IPS DF 6.9 (cell line): ENCODE measurements around the gene RCAN1.

ENCODE experiments used
- DNase-seq: peaks from one replicate; pipeline ENCODE4 v3.0.0-alpha.2; 2013; ENCODE audit warnings: low read depth, low spot score
- H3K27ac ChIP-seq: one replicate; pipeline ENCODE4 v1.5.1; 2013; ENCODE audit warnings: low read length, control low read depth
- H3K27me3 ChIP-seq: 2 replicates; pipeline ENCODE4 v1.6.1; 2013; ENCODE audit warnings: mild to moderate bottlenecking, low read length; ENCODE audit not compliant: control insufficient read depth, insufficient read depth
- H3K36me3 ChIP-seq: 2 replicates; pipeline ENCODE4 v1.6.1; 2013; ENCODE audit warnings: low read length; ENCODE audit not compliant: control insufficient read depth, insufficient read depth
- H3K4me1 ChIP-seq: 2 replicates; pipeline ENCODE4 v1.6.1; 2013; ENCODE audit warnings: low read length; ENCODE audit not compliant: control insufficient read depth, insufficient read depth
- H3K4me3 ChIP-seq: 2 replicates; pipeline ENCODE4 v1.5.1; 2013; ENCODE audit warnings: mild to moderate bottlenecking, low read length
- H3K9me3 ChIP-seq: 2 replicates; pipeline ENCODE4 v1.6.1; 2013; ENCODE audit warnings: low read length, inconsistent platforms; ENCODE audit not compliant: control insufficient read depth, insufficient read depth
- WGBS: extraction: QIAGEN DNeasy Blood & Tissue Kit; methylation state at CpG from one replicate; pipeline ENCODE4 v1.1.7; 2013; ENCODE audit warnings: mixed read lengths, missing lambda C conversion rate; ENCODE audit not compliant: insufficient read length, insufficient coverage; 5-methylcytosine and 5-hydroxymethylcytosine counted together

Gene RCAN1

DNA sequence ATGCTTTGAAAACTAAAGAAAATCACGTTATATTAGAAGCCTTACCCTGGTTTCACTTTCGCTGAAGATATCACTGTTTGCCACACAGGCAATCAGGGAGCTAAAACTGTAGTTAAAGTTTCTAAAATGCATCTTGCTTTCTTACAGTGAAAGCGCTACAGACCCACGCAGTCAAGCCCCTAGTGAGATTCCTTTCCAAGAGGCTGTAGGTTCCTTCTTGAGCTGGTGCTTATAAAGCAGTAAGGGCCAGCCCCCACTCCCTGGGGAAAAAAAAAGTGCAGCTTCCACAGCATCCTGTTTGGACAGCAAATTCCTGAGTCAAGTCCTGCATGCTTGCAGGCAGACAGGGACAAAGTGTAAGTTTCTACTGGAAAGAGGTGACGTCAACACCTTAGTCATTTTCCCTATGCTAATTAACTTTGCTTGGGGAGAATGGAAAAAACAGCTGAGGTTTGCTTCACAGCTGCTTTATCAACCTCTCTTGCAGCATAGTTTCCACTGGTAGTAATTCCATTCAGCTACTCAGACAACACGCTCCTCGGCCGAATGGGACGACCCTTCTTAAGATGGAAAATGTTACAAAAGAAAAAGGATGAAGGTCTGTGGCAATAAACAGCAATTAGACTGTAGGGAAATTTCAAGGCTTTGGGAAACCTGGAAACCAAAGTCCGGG is 88.2 kb downstream of the RCAN1 start:
- Histone ChIP-seq H3K27ac (no peak overlapping the region), H3K4me3 (no peak overlapping the region), H3K4me1 (peaks cover 3% of the 10 kb centered on the region)

DNA sequence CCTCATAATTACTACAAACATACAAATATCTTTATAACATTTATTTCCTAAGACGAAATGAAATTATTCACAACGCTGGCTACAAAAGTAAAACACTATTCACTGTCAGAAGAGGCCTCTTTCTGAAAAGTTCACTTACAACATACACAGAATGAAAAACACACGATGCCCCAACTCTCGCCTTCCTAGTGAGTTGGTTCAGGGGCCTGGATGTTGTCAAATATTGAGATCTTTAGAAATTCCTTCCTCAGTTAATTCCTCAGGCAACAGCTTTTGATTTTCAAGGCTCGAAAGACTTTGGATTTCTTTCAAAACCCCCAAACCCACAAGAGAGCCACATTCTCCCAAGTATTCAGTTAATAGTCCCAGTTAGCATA is 88.7 kb downstream of the RCAN1 start:
- Histone ChIP-seq H3K4me3 (no peak overlapping the region), H3K4me1 (peaks cover 2% of the 10 kb centered on the region), H3K36me3 (no peaks in the 10 kb centered on the region), H3K9me3 (no peaks in the 10 kb centered on the region), H3K27me3 (no peaks in the 10 kb centered on the region), H3K27ac (no peak overlapping the region)
- DNase-seq = no peak
- WGBS = 100% methylated on average over 2 of the region's 5 CpGs

More for the DNA sequence above, 88.2 kb downstream of the RCAN1 start:
- no peak for DNase-seq
- WGBS = no CpG with 5 or more reads among the region's 10 CpGs
- Histone ChIP-seq H3K27me3 (no peaks in the 10 kb centered on the region), H3K36me3 (no peaks in the 10 kb centered on the region), H3K9me3 (no peaks in the 10 kb centered on the region)

DNA sequence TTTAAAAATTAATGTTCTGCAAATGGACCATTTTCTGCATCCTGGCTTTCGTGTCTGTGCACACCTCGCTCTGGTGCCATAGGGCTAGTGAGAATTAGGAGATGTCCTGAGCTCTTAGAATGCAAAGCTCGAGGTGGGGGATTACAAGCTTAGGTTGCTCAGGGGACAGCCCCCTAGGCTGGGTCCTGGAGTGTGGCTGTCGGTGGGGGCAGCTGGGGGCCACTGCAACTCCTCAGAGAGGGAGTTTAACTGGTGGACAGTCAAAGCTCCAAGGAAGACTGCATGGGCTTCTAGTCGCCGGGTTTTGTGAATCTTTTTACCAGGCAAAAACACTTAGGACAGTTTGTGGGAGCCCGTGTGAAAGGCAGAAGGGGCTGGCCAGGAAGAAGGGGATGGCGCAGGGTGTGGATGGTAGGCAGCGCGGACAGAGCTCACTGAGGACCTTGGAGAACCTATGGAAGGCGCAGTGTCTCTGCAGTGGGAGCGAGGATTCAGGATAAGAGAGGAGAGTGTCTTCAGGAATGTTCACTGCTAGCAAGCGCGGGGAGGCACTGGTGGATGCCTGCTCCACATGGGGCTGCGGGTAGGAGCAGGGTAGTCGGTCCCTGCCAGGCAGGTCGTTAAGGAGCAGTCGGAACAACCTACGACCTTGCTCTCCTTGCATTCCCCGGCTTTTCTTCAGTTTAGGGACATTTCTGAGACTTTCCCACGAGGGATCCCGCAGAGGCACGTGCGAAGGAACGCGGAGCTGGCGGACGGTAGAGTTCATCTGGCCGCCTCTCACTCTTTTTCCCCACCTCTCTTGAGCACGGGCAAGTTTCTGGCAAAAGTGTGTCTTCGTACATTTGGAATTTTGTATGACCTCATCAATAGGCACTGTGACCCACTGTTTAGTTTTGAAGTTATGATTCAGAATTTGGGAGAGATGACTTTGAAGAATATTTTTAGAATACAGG is 90.0 kb downstream of the RCAN1 start:
- Histone ChIP-seq H3K4me3 (no peak overlapping the region), H3K4me1 (peaks cover 1% of the 10 kb centered on the region), H3K27me3 (no peaks in the 10 kb centered on the region), H3K9me3 (no peaks in the 10 kb centered on the region), H3K36me3 (no peaks in the 10 kb centered on the region), H3K27ac (no peak overlapping the region)
- DNase-seq = no peak
- no CpG with 5 or more reads among the region's 31 CpGs for WGBS

DNA sequence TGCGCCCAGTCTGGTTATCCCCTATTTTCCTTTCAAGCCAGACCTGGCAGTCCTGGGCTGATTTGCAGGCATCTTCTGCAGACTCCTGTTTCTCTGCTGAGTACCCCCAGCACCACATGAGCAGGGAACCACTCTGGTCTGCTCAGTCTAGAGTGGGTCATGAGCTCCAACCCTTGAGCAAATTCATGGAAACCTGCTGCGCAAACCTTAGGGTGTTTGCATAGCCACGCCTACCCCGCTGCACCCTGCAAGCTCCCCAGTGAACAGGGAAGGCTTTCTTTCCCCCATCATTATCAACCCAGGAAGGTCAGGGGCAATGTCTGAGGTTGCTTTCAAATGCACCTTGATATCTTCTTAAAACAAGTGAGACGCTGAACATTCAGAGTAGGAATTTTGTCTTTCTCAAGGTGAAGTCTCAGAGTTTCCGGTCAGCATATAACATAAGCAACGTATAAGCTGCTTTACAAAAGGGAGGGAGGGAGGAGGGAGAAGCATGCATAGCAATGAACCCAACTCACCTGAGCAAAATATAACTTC is 91.8 kb downstream of the RCAN1 start:
- no peak for DNase-seq
- Histone ChIP-seq H3K27ac (no peak overlapping the region), H3K9me3 (no peaks in the 10 kb centered on the region), H3K4me3 (no peak overlapping the region), H3K36me3 (no peaks in the 10 kb centered on the region), H3K27me3 (no peaks in the 10 kb centered on the region), H3K4me1 (peaks cover 1% of the 10 kb centered on the region)
- WGBS = no CpG with 5 or more reads among the region's 7 CpGs

DNA sequence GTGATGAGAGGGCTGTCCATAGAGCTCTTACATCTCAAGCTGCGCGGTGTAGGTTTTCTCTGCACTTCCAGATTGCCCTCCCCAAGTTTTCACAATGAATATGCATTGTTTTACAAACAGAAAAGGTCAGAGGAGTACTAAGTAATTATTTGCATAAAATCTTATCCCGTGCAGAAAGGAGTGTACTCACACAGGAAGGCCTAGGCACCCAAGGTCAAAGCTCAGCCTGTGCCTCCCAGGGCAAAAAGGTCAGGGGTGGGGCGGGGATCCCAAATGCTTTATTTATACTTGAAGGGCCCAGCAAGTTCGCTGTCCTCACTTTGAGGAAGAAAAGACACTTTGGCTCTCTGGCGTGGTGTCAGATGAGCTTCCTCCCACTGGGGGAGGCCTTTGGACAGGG is 92.6 kb downstream of the RCAN1 start:
- no peaks in the 10 kb centered on the region for H3K27me3 ChIP-seq
- peaks cover 1% of the 10 kb centered on the region for H3K4me1 ChIP-seq
- WGBS = no CpG with 5 or more reads among the region's 6 CpGs
- H3K4me3 ChIP-seq = no peak overlapping the region
- no peaks in the 10 kb centered on the region for H3K36me3 ChIP-seq
- H3K27ac ChIP-seq = no peak overlapping the region
- no peaks in the 10 kb centered on the region for H3K9me3 ChIP-seq
- no peak for DNase-seq

DNA sequence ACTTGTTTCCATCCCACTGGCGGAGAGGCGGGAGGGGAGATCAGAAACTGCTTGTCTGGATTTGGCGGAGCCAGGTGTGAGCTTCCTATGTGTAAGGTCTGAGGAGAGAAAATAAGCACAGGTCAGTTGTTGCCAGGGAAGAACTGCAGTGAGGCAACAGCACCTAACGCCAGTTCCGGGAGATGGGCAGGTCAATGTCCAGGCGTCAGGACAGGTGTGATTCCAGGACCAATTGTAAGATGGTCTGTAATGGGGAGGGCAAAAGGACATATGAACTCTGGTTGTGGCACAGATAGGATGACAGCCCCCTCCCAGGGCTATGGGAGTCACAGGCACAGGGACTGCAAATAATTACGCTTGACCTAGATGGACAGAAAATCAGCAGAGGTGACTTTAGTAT is 93.4 kb downstream of the RCAN1 start:
- no peak for DNase-seq
- Histone ChIP-seq H3K27me3 (no peaks in the 10 kb centered on the region), H3K27ac (no peak overlapping the region), H3K9me3 (no peaks in the 10 kb centered on the region), H3K4me3 (no peak overlapping the region), H3K36me3 (no peaks in the 10 kb centered on the region), H3K4me1 (peaks cover 1% of the 10 kb centered on the region)
- no CpG with 5 or more reads among the region's 7 CpGs for WGBS

DNA sequence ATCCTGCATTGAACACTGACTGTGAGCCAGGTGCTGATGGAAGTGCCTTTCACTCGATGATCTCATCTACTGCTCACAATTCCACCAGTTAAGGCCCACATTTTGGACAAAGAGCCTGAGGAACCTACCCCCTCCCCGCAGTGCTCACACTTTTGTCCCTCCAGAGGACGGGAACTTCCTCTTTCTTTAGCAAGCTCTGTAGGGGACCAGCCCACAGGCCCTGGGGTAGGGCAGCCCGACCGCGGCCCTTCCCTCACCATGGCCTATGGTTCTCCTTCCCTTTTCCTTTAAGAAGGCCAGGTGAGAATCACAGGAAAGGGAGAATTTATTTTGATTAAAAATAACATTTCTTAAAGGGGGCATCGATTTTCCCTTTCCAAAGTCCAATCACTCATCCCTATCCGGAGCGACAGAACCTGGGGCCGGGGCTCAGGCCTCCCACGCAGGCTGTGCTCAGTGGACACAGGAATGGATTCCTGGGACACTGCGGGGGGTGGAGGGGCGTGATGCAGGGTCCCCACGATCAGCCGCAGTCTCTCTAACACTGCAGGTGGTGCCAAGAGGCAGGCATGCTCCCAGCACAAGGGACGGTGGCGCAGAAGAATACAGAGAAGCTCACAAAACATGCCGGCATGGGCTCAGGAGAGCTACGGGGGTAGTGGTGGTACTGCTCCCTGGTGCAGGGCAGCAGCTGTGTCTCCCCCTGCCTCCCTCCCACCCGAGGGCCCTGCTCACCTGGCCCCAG is 94.0 kb downstream of the RCAN1 start:
- no peaks in the 10 kb centered on the region for H3K9me3 ChIP-seq
- WGBS = no CpG with 5 or more reads among the region's 20 CpGs
- no peak for DNase-seq
- peaks cover 1% of the 10 kb centered on the region for H3K4me1 ChIP-seq
- no peak overlapping the region for H3K27ac ChIP-seq
- H3K27me3 ChIP-seq = no peaks in the 10 kb centered on the region
- no peak overlapping the region for H3K4me3 ChIP-seq
- H3K36me3 ChIP-seq = no peaks in the 10 kb centered on the region

DNA sequence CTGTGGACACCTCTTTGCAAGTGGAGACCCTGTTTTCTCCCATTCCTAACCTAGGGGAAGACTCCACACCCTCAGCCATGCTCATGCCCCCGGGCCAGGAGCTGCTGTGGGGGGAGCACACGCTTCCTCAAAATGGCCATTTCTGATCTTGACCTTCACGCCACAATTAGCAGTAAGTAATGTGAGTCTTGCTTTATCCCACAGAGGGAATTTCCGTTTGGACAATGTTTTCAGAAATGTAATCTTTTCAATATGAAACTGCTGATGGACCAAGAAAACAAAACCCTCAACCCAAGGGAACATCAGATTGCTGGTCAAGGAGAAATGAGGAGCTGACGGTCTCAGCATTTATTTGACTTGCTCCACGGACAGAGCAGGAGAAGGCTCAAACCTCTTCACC is 94.6 kb downstream of the RCAN1 start:
- Histone ChIP-seq H3K4me1 (peaks cover 1% of the 10 kb centered on the region), H3K27ac (no peak overlapping the region), H3K4me3 (no peak overlapping the region), H3K36me3 (no peaks in the 10 kb centered on the region), H3K27me3 (no peaks in the 10 kb centered on the region), H3K9me3 (no peaks in the 10 kb centered on the region)
- WGBS = no CpG with 5 or more reads among the region's 6 CpGs
- no peak for DNase-seq

DNA sequence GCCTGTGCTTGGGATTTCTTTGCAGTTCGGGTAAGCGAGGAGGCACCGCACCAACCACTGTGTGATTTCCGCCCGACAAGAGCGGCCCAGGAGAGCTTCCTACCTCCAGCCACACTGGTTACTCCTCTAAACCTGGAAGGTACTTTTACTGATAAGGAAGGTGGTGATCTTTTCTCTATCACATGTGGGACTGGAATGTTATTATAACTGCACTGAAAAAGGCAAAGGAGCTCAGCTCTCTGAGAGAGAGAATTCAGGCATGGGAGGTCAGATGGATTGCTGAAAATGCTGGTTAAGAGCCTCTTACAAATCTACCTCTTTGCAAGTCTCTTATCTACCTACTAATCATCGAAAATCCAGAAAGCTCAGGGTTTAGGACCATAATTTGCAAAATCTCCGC is 95.2 kb downstream of the RCAN1 start:
- no peaks in the 10 kb centered on the region for H3K36me3 ChIP-seq
- no peak for DNase-seq
- no peaks in the 10 kb centered on the region for H3K9me3 ChIP-seq
- H3K4me3 ChIP-seq = no peak overlapping the region
- no peak overlapping the region for H3K27ac ChIP-seq
- WGBS = no CpG with 5 or more reads among the region's 8 CpGs
- H3K27me3 ChIP-seq = no peaks in the 10 kb centered on the region
- peaks cover 1% of the 10 kb centered on the region for H3K4me1 ChIP-seq

DNA sequence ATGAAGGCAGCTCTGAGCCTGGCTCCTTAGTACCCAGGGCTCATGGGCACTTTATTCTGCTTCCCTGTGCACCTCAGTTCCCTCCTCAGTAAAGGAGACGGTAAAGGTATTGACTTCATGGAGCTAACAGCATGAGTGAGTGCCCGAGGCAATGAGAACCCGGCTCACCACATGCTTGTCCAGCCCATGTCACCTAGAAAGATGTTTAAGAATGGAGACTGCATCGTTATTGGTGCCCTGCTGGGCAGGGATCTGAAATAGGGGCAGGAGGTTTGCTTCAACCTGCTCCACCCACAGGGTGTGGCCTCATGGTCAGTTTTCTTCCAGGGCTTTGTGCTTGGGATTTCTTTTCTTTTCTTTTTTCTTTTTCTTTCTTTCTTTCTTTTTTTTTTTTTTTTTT is 95.9 kb downstream of the RCAN1 start:
- peaks cover 1% of the 10 kb centered on the region; the same call in 1 of the 2 replicates for H3K4me1 ChIP-seq
- no peak overlapping the region for H3K4me3 ChIP-seq
- WGBS = no CpG with 5 or more reads among the region's 4 CpGs
- no peaks in the 10 kb centered on the region for H3K27me3 ChIP-seq
- H3K9me3 ChIP-seq = no peaks in the 10 kb centered on the region
- H3K36me3 ChIP-seq = no peaks in the 10 kb centered on the region
- DNase-seq = no peak
- H3K27ac ChIP-seq = no peak overlapping the region
